Measurements from ENCODE around the gene ODF4. TPM values are rescaled to one million over a fixed set of nuclear protein-coding genes. Genes with fewer than 3 reads are reported as not detected.

ODF4 gene
- polyA plus RNA-seq, 1 experiment = not detected

DNA sequence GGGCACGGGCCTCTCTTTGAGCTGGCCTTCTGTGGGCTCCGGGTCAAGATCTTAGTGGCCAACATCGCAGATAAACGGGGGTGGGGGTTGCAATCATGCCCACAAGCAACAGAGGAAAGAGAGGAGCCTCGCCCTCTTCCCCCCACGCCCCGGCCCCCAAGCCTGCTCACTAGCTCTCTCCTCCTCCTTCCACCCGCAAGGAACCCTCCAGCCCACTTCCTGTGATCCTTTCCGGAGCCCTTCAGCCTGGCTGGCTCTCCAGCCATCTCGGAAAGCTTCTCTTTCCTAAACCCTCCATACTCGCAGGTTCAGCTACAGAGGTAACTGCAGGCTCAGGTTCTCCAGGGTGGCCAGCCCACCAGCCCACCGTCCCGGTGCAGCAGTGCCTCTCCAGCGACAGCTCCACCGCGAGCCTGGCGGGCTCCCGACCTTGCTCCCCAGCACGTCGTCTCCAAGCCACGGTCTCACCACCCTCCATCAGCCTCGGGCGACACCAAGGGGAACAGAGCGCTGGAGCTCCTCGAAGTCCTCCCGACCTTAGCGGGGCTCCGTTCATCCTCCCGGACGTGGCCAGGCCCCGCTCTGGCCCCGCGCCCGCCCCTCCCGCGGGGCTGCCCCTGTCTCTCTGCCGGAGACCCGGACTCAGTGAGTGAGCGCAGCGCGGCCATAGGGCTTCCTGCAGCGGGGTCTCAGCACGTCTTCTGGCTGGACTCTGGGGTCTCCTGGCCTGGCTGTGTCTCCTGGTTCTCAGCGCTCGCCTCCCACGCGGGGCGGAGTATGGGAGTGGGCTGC, 12.9 kb upstream of the ODF4 start:
- Histone ChIP-seq H3K4me3 (ENCODE audit: low read depth, low read length) (peak overlapping the region; percentile 56), H3K27ac (ENCODE audit: low read depth, low read length) (no peak overlapping the region), H3K27me3 (ENCODE audit: control insufficient read depth, insufficient read depth, low read length) (peaks cover 6% of the 10 kb centered on the region), H3K9me3 (ENCODE audit: control insufficient read depth, insufficient read depth, low read length) (no peaks in the 10 kb centered on the region; the same call in 1 of the 2 replicates)
- CTCF ChIA-PET = interaction anchor here (1.0 to 1.7 kb wide), 5 partner anchors 11 to 253 kb away, joined by 3 to 4 read pairs (median 3); no protein-coding TSS in a partner anchor
- POLR2A ChIA-PET = interaction anchor here (0.9 to 2.2 kb wide), 2 partner anchors 8 to 49 kb away, joined by 3 to 6 read pairs; partner anchors contain the start of gene KRABD2
- no peak for DNase-seq (ENCODE audit: low read depth, low spot score)
- TF ChIP-seq CTCF (IDR thresholded peaks at IDR 0.05; ENCODE audit: low read depth, low read length) = no peak

DNA sequence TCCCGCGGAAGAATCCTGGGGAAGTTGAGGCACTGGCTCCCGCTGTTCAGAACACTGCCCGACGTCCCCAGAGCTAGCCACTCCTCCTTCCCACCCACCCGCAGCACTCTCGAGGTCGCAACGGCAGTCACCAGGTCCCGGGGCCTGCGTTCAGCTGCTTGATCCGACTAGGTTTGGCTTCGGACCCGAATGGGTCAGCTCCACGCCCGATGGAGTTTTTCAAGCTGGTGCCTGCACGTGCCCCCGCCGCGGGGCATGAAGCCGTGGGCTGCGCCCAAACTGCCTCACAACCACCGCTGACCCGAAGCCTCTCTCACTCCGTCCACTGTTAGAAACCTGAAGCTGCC, 12.4 kb upstream of the ODF4 start:
- POLR2A ChIA-PET = interaction anchor here (2.2 kb wide), 1 partner anchor 49 kb away, joined by 6 read pairs; the partner anchor contains the start of gene KRABD2
- peak overlapping the region; percentile 56 for H3K4me3 ChIP-seq (ENCODE audit: low read depth, low read length)
- H3K27ac ChIP-seq (ENCODE audit: low read depth, low read length) = no peak overlapping the region
- TF ChIP-seq CTCF (IDR thresholded peaks at IDR 0.05; ENCODE audit: low read depth, low read length) = no peak
- CTCF ChIA-PET = interaction anchor here (1.0 to 1.7 kb wide), 3 partner anchors 11 to 33 kb away, joined by 3 to 4 read pairs (median 3); no protein-coding TSS in a partner anchor
- no peaks in the 10 kb centered on the region; the same call in 1 of the 2 replicates for H3K9me3 ChIP-seq (ENCODE audit: control insufficient read depth, insufficient read depth, low read length)
- H3K27me3 ChIP-seq (ENCODE audit: control insufficient read depth, insufficient read depth, low read length) = peaks cover 5% of the 10 kb centered on the region
- DNase-seq (ENCODE audit: low read depth, low spot score) = no peak

DNA sequence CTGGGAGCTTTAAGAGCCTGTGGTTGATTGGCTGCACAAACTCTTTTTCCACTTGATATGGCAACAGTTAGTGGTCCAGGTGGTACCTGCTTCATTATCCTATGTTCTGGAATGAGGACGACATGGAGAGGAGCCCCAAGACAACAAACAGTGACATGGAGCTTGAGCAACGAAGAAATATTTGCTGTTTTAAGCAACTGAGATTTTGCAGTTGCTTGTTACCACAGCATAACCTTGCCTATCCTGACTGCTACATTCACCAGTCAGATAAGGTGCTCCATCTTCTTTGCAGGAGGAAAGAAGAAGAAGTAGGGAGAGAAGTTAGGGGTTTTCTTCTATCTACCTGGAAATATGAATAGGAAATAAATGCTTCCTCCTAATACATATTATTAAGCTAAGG, 7.5 kb upstream of the ODF4 start:
- TF ChIP-seq CTCF (IDR thresholded peaks at IDR 0.05; ENCODE audit: low read depth, low read length) = no peak
- Histone ChIP-seq H3K4me3 (ENCODE audit: low read depth, low read length) (no peak overlapping the region), H3K27me3 (ENCODE audit: control insufficient read depth, insufficient read depth, low read length) (peaks cover 9% of the 10 kb centered on the region), H3K9me3 (ENCODE audit: control insufficient read depth, insufficient read depth, low read length) (no peaks in the 10 kb centered on the region), H3K27ac (ENCODE audit: low read depth, low read length) (no peak overlapping the region)
- POLR2A ChIA-PET = no interaction called here
- no peak for DNase-seq (ENCODE audit: low read depth, low spot score)
- CTCF ChIA-PET = no interaction called here

GRCh38 chr17:8332688-8333087, 7.0 kb upstream of the ODF4 start:
- no peak overlapping the region for H3K27ac ChIP-seq (ENCODE audit: low read depth, low read length)

More at GRCh38 chr17:8332688-8333087, 7.0 kb upstream of the ODF4 start:
- Histone ChIP-seq H3K27me3 (ENCODE audit: control insufficient read depth, insufficient read depth, low read length) (peaks cover 13% of the 10 kb centered on the region), H3K4me3 (ENCODE audit: low read depth, low read length) (no peak overlapping the region), H3K9me3 (ENCODE audit: control insufficient read depth, insufficient read depth, low read length) (no peaks in the 10 kb centered on the region)
- CTCF ChIA-PET = no interaction called here
- POLR2A ChIA-PET = no interaction called here
- no peak for TF ChIP-seq CTCF (IDR thresholded peaks at IDR 0.05; ENCODE audit: low read depth, low read length)
- DNase-seq (ENCODE audit: low read depth, low spot score) = no peak

Data from AG04450 (cell line).